CD4-positive, alpha-beta T cell treated with Interleukin-10 for 1 hour (primary cell): ENCODE data around the gene ATG7.
"Not testable (repeated sequence)": the region's sequence is repeated elsewhere in the genome, so short reads cannot be mapped to it uniquely, and the experiment has no call there.

Experiments used
- DNase-seq: peaks from one replicate; pipeline ENCODE4 v3.0.0-alpha.2; 2020

ATG7 gene

DNA sequence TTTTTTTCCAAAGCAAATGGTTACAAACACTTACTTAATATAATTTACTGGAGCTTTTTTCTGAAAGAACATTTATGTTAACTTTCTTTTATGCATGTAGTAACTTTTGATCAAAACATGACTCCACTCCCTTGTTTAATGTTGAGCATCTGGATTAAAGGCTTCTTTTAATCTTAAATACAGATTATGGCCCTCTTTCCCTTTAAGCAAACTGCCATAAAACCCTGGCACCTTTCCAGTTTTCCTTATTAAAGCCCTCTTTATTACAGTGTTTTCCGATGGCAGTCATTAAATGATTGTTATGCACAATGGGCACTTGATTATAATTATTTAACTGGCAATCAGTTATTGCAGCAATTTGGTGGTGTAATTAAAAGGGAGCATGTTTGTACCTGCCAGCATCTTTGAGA lies 204.5 kb downstream of the ATG7 start:
- no peak for DNase-seq

- no peak for DNase-seq
Observed at GRCh38 chr3:11477407-11477911, 205.3 kb downstream of the ATG7 start.

GRCh38 chr3:11478167-11478566 lies 206.0 kb downstream of the ATG7 start:
- DNase-seq = no peak

GRCh38 chr3:11479221-11479620 lies 207.0 kb downstream of the ATG7 start:
- DNase-seq = no peak

- no peak for DNase-seq
Observed at GRCh38 chr3:11480663-11481298, 208.6 kb downstream of the ATG7 start.

DNA sequence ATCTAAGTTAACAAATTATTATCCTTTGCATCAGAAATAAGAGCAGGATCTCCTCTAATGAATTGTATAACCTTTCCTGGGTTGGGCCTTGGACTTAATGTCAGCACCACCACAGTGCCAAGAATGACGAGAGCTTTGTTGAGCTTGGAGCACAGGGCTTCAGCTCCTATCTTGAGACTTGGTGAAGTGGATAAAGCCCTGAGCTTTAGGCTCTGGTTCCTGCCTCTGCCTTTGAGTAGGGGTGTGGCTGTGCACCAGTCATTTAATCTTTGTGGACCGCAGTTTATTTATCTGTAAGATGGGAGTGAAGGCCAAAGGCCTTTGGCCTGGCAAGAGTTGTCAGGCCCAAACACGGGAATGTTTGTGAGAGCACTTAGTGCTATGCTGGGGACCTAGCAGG lies 209.4 kb downstream of the ATG7 start:
- no peak for DNase-seq

DNA sequence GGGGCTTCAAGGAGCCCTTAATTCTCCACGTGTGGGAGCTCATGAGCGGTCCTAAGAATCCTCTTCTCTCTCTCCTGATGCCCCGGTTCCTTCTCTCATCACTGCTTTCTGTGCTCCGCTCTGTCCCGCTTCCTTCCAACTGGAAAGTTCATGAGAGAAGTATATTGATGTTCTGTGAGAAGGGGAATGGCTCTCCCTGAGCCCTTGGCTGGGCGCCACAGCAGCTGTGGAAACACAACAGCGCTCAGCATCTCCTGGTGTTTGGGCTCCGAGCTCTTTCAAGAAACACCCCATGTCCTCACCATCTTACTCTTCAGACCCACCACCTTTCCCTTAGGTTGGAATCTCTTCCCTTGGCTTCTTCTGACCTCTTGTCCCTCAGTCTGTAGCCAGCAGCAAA lies 209.8 kb downstream of the ATG7 start:
- no peak for DNase-seq

DNA sequence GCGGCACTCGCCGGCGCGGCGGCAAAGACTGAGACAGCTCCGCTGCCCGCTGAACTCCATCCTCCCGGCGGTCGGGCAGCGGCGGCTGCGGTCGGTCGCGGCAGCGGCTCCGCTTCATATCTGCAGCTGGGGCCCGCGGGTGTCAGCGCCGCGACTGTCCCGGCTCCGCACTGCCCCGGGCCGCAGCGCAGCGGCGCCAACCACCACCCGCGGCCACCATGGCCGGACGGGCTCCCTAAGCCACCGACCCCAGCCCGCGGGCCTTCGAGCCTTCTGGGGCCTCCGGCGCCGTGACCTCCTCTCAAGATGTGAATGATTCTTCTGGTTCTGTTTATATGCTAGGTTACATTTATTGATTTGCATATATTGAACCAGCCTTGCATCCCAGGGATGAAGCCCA lies 216.2 kb downstream of the ATG7 start:
- not testable (repeated sequence) for DNase-seq

- no peak for DNase-seq
Observed at GRCh38 chr3:11494131-11494916, 222.1 kb downstream of the ATG7 start.

GRCh38 chr3:11495948-11496557 lies 223.9 kb downstream of the ATG7 start:
- DNase-seq = no peak

GRCh38 chr3:11498177-11498576 lies 226.0 kb downstream of the ATG7 start:
- DNase-seq = no peak

- DNase-seq = no peak
Observed at GRCh38 chr3:11498646-11499045, 226.4 kb downstream of the ATG7 start.

GRCh38 chr3:11499144-11499543 lies 226.9 kb downstream of the ATG7 start:
- no peak for DNase-seq

DNA sequence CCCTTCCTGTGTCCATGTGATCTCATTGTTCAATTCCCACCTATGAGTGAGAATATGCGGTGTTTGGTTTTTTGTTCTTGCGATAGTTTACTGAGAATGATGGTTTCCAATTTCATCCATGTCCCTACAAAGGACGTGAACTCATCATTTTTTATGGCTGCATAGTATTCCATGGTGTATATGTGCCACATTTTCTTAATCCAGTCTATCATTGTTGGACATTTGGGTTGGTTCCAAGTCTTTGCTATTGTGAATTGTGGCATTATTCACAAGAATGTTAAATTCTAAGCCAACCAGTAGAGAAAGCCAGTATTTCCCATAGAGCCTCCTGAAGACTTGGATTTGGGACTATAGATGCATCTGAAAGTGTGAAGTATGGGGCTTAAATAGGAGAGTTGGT lies 230.2 kb downstream of the ATG7 start:
- not testable (repeated sequence) for DNase-seq

DNA sequence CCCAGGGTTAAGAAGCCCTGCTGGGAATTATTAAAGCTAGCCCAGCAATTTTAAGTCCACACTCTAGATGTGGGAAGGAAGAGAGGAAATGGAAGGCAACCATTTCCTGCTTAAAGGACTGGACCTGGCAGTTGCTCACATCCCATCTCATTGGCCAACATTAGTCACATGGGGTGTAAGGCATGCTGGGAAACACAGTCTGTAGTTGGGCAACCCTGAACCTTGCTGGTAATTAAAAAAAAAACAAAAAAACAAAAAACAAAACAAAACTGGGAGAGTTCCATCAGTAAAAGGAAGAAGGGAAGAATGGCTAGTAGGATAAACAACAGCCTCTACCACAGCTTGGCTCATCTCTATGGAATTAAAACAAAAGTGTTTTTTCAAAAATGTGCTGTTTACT lies 235.5 kb downstream of the ATG7 start:
- DNase-seq = no peak

DNA sequence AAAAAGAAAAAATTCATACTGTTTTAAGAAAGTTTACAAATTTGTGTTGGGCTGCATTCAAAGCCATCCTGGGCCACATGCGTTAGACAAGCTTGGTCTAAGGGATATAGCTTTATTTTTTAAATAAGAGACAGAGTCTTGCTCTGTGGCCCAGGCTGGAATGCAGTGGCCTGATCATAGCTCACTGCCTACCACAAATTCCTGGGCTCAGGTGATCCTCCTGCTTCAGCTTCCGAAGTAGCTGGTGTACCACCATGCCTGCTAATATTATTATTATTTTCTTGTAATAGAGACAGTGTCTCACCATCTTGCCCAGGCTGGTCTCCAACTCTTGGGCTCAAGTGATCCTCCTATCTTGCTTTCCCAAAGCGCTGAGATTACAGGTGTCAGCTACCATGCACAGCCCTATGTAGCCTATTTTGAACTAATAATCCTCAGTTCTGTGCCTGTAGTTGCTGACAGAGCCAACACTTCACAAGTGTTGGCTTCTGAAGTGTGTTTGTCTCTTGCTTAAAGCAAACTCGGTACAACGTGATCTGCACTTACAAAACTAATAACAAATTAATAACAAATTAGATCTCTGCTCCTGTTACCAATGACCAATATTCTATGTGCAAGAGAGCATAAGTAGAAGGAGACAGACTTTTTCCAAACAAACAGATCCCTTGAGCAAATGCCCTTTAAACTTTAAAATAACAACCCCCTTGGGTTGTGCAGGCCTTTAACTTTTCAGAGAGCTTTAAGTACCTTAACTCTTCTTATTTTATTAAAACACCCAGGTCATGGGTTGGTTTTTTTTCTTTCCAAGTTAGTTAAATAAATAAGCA lies 236.4 kb downstream of the ATG7 start:
- DNase-seq = no peak

DNA sequence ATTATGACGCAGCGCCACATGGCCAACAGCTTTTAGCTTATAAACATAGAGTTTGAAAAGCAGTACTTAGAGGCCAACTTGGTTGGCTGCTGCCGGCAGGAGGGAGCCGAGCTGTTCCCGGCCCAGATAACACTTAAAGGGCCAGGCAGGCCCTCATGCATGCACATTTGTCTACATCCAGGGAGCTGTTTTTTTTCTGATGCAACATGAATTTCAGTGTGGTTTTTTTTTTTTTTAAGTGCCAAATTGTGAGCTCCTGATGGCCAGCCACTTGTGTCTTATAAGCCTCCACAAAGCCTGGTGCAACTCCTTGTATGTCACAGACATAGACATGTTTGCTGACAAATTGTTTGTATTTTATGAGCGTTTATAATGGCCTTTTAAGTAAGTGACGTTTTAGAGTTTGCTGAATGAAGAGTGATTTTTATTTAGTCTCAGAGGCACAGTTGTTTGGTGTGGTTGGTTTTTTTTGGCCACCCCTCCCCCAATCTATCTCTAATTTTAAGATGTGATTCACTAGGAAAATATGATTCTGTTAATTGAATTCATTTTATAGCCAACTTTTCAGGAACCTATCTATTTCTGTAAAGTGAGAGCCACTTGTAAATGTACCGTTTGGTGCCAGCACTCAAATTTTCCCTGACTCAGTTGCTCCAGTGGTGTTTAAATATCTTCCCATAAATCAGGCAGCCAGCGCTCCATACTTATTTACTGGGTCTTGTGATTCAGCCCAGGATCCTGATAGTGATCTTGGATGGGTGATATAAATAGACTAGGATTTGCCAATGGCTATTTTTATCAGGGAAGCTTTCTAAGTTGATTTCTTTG lies 237.2 kb downstream of the ATG7 start:
- no peak for DNase-seq

- DNase-seq = no peak
Observed at GRCh38 chr3:11510001-11510340, 237.8 kb downstream of the ATG7 start.

DNA sequence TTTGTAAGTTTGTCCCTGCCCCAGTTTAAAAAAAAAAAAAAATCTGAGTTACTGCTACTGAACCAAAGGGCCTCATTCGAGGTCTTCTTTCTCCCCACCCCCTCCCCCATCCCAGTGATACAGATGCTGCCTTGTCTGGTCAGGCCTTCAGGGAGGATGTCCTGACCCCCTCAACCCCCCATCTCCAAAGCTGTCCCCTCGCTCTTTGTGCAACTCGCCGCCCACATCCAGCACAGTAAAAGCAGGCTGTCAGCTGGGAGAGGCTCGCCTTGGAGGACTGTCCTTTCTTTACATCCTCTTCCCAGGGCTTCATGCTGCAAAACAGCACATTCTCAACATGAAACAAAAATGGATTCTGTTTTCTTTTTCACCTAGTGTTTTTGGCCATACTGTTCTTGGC lies 238.2 kb downstream of the ATG7 start:
- no peak for DNase-seq

DNA sequence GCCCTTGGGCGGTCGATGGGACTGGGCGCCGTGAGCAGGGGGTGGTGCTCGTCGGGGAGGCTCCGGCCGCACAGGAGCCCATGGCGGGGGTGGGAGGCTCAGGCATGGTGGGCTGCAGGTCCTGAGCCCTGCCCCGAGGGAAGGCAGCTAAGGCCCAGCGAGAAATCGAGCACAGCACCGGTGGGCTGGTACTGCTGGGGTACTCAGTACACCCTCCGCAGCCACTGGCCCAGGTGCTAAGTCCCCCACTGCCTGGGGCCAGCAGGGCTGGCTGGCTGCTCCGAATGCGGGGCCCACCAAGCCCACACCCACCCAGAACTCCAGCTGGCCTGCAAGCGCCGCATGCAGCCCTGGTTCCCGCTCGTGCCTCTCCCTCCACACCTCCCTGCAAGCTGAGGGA lies 239.4 kb downstream of the ATG7 start:
- not testable (repeated sequence) for DNase-seq

- not testable (repeated sequence) for DNase-seq
Observed at GRCh38 chr3:11513125-11513816, 241.1 kb downstream of the ATG7 start.

- no peak for DNase-seq
Observed at GRCh38 chr3:11513817-11514135, 241.6 kb downstream of the ATG7 start.
